ENCODE measurements around the gene TBC1D25.

TBC1D25 gene

GRCh38 chrX:48574270-48575266, 35.1 kb downstream of the TBC1D25 start, which contains the start of gene RBM3:
Gene RBM3 (plus strand): TSS chrX:48574484. CDS start chrX:48575181, 697 bp downstream.
- DNase-seq (ENCODE audit: low read depth), result peak; percentile 89
- H3K4me3 ChIP-seq (ENCODE audit: low read depth, low read length), result peak within 1 kb of the TSS; percentile 90
- TF ChIP-seq CTCF (IDR thresholded peaks at IDR 0.05; ENCODE audit: low read depth, low read length, missing control alignments), result peak; percentile 43

GRCh38 chrX:48575642-48576041, 36.1 kb downstream of the TBC1D25 start:
- peak overlapping the region; percentile 90 for H3K4me3 ChIP-seq (ENCODE audit: low read depth, low read length)
- TF ChIP-seq CTCF (IDR thresholded peaks at IDR 0.05; ENCODE audit: low read depth, low read length, missing control alignments), result no peak
- no peak for DNase-seq (ENCODE audit: low read depth)

DNA sequence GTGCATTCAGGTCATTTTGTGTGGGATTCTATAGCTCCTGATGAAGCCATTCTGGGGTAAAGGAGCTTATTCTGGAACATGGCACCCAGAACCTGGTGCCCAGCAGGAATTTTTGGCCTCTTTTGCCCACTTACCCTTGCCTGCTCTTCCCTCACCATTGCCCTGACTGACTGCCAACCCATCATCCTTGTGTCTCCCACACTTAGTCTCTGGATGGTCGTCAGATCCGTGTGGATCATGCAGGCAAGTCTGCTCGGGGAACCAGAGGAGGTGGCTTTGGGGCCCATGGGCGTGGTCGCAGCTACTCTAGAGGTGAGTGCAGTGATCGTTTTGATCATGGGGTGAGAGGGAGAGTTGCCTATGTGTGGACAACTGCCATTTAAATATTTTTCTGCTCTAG, 36.6 kb downstream of the TBC1D25 start:
- no peak for DNase-seq (ENCODE audit: low read depth)
- no peak for TF ChIP-seq CTCF (IDR thresholded peaks at IDR 0.05; ENCODE audit: low read depth, low read length, missing control alignments)
- H3K4me3 ChIP-seq (ENCODE audit: low read depth, low read length), result peak overlapping the region; percentile 90

GRCh38 chrX:48578661-48579128, 39.2 kb downstream of the TBC1D25 start:
- no peak overlapping the region for H3K4me3 ChIP-seq (ENCODE audit: low read depth, low read length)
- no peak for DNase-seq (ENCODE audit: low read depth)
- no peak for TF ChIP-seq CTCF (IDR thresholded peaks at IDR 0.05; ENCODE audit: low read depth, low read length, missing control alignments)

- DNase-seq (ENCODE audit: low read depth), result no peak
- no peak overlapping the region for H3K4me3 ChIP-seq (ENCODE audit: low read depth, low read length)
- no peak for TF ChIP-seq CTCF (IDR thresholded peaks at IDR 0.05; ENCODE audit: low read depth, low read length, missing control alignments)
Observed at GRCh38 chrX:48579259-48579658, 39.7 kb downstream of the TBC1D25 start.

DNA sequence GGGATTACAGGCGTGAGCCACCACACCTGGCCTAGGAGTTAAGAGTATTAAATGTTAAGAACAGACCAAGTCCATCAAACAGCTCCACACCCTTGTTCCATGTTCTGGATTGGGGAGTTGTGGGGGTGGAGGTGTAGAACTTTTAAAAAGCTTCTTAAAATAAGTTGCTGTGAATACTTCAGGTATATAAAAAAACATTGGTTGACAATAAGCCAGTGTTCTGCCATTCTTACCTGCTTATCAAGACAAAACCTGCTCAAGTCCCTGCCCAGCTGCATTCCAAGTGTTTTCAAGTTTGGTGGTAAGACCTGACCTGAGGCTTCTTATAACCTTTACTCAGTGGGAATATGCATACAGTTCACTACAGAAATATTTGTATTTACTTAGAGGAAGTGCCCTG, 41.1 kb downstream of the TBC1D25 start:
- no peak overlapping the region for H3K4me3 ChIP-seq (ENCODE audit: low read depth, low read length)
- DNase-seq (ENCODE audit: low read depth), result no peak
- no peak for TF ChIP-seq CTCF (IDR thresholded peaks at IDR 0.05; ENCODE audit: low read depth, low read length, missing control alignments)
